ENCODE measurements around the gene FCRL6.

The FCRL6 gene

GRCh38 chr1:159851407-159851806, 49.2 kb downstream of the FCRL6 start:
- no peak overlapping the region for H3K27ac ChIP-seq (ENCODE audit: low read length)
- no peaks in the 10 kb centered on the region for H3K27me3 ChIP-seq (ENCODE audit: control insufficient read depth in 1 of 2, insufficient read depth in 2 of 2, low read length in 2 of 2)
- H3K4me3 ChIP-seq (ENCODE audit: low read length in 2 of 2) = no peak overlapping the region
- no peak overlapping the region for H3K9ac ChIP-seq (ENCODE audit: low read length in 2 of 2)
- no peaks in the 10 kb centered on the region for H3K36me3 ChIP-seq (ENCODE audit: control insufficient read depth in 2 of 2, insufficient read depth in 2 of 2, low read length in 2 of 2)
- H3K9me3 ChIP-seq (ENCODE audit: control insufficient read depth in 2 of 2, low read length in 2 of 2) = no peaks in the 10 kb centered on the region
- peaks cover 8% of the 10 kb centered on the region for H3K4me1 ChIP-seq (ENCODE audit: control insufficient read depth, insufficient read depth, low read length)

DNA sequence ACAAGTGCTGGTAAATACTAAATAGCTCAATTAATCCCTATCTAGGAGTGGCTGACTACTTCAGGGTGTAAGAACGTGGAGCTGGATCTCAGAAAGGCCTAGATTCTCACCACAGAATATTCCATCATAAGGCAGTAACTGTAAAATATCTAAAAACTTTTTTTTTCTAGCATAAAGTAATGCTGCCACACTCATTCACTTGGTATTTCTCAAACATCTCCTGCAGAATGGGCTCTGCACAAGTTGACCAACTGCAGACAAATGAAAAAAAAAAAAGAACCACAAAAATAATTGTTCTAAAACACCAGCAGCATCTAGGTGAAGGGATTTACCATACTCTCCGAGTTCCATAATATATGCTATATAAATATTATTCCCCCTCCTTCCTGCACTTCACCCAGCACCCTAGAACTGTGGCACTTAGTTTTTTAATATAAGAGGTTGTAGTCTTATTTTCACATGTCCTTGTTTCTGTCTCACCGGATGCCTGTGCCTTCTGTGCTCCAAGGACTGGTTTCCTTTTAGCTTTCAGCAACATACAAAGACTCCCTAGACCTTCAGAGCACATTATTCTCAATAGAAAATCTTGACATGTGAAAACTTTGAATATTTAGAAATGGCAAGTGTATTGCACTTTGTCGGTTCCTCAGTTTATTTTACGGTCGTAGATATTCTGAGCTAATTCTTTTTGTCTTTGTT, 51.4 kb downstream of the FCRL6 start:
- no peaks in the 10 kb centered on the region for H3K27me3 ChIP-seq (ENCODE audit: control insufficient read depth in 1 of 2, insufficient read depth in 2 of 2, low read length in 2 of 2)
- H3K9ac ChIP-seq (ENCODE audit: low read length in 2 of 2) = peak overlapping the region; percentile 78 to 84
- H3K27ac ChIP-seq (ENCODE audit: low read length) = peak overlapping the region; percentile 84

GRCh38 chr1:159854116-159854692, 52.0 kb downstream of the FCRL6 start:
- Histone ChIP-seq H3K4me3 (ENCODE audit: low read length in 2 of 2) (peak overlapping the region; percentile 68 to 83), H3K36me3 (ENCODE audit: control insufficient read depth in 2 of 2, insufficient read depth in 2 of 2, low read length in 2 of 2) (peaks cover 0 to 3% of the 10 kb centered on the region in 2 donors), H3K9ac (ENCODE audit: low read length in 2 of 2) (peak overlapping the region; percentile 78 to 84)

More for the DNA sequence above, 51.4 kb downstream of the FCRL6 start:
- H3K9me3 ChIP-seq (ENCODE audit: control insufficient read depth in 2 of 2, low read length in 2 of 2) = no peaks in the 10 kb centered on the region
- H3K36me3 ChIP-seq (ENCODE audit: control insufficient read depth in 2 of 2, insufficient read depth in 2 of 2, low read length in 2 of 2) = peaks cover 0 to under 1% of the 10 kb centered on the region in 2 donors
- peak overlapping the region; percentile 68 to 83 for H3K4me3 ChIP-seq (ENCODE audit: low read length in 2 of 2)
- peaks cover 8% of the 10 kb centered on the region for H3K4me1 ChIP-seq (ENCODE audit: control insufficient read depth, insufficient read depth, low read length)

GRCh38 chr1:159854693-159855192, 52.6 kb downstream of the FCRL6 start:
- peak overlapping the region; percentile 78 to 84 for H3K9ac ChIP-seq (ENCODE audit: low read length in 2 of 2)
- no peaks in the 10 kb centered on the region for H3K27me3 ChIP-seq (ENCODE audit: control insufficient read depth in 1 of 2, insufficient read depth in 2 of 2, low read length in 2 of 2)
- H3K4me1 ChIP-seq (ENCODE audit: control insufficient read depth, insufficient read depth, low read length) = peaks cover 8% of the 10 kb centered on the region
- H3K4me3 ChIP-seq (ENCODE audit: low read length in 2 of 2) = peak overlapping the region; percentile 68 to 83
- H3K9me3 ChIP-seq (ENCODE audit: control insufficient read depth in 2 of 2, low read length in 2 of 2) = no peaks in the 10 kb centered on the region
- peaks cover 0 to 3% of the 10 kb centered on the region in 2 donors for H3K36me3 ChIP-seq (ENCODE audit: control insufficient read depth in 2 of 2, insufficient read depth in 2 of 2, low read length in 2 of 2)
- H3K27ac ChIP-seq (ENCODE audit: low read length) = peak overlapping the region; percentile 84

More at GRCh38 chr1:159854116-159854692, 52.0 kb downstream of the FCRL6 start:
- Histone ChIP-seq H3K4me1 (ENCODE audit: control insufficient read depth, insufficient read depth, low read length) (peaks cover 8% of the 10 kb centered on the region), H3K9me3 (ENCODE audit: control insufficient read depth in 2 of 2, low read length in 2 of 2) (no peaks in the 10 kb centered on the region), H3K27ac (ENCODE audit: low read length) (peak overlapping the region; percentile 84), H3K27me3 (ENCODE audit: control insufficient read depth in 1 of 2, insufficient read depth in 2 of 2, low read length in 2 of 2) (no peaks in the 10 kb centered on the region)

- Histone ChIP-seq H3K27me3 (ENCODE audit: control insufficient read depth in 1 of 2, insufficient read depth in 2 of 2, low read length in 2 of 2) (no peaks in the 10 kb centered on the region), H3K9me3 (ENCODE audit: control insufficient read depth in 2 of 2, low read length in 2 of 2) (no peaks in the 10 kb centered on the region), H3K4me3 (ENCODE audit: low read length in 2 of 2) (peak overlapping the region in 1 of 2 donors; percentile 83), H3K9ac (ENCODE audit: low read length in 2 of 2) (no peak overlapping the region), H3K36me3 (ENCODE audit: control insufficient read depth in 2 of 2, insufficient read depth in 2 of 2, low read length in 2 of 2) (peaks cover 0 to 3% of the 10 kb centered on the region in 2 donors), H3K4me1 (ENCODE audit: control insufficient read depth, insufficient read depth, low read length) (peaks cover 8% of the 10 kb centered on the region), H3K27ac (ENCODE audit: low read length) (no peak overlapping the region)
Observed at GRCh38 chr1:159855709-159856108, 53.5 kb downstream of the FCRL6 start.

- Histone ChIP-seq H3K4me3 (ENCODE audit: low read length in 2 of 2) (no peak overlapping the region), H3K27me3 (ENCODE audit: control insufficient read depth in 1 of 2, insufficient read depth in 2 of 2, low read length in 2 of 2) (no peaks in the 10 kb centered on the region), H3K9me3 (ENCODE audit: control insufficient read depth in 2 of 2, low read length in 2 of 2) (no peaks in the 10 kb centered on the region), H3K9ac (ENCODE audit: low read length in 2 of 2) (no peak overlapping the region), H3K27ac (ENCODE audit: low read length) (no peak overlapping the region), H3K4me1 (ENCODE audit: control insufficient read depth, insufficient read depth, low read length) (peaks cover 8% of the 10 kb centered on the region), H3K36me3 (ENCODE audit: control insufficient read depth in 2 of 2, insufficient read depth in 2 of 2, low read length in 2 of 2) (peaks cover 0 to 3% of the 10 kb centered on the region in 2 donors)
Observed at GRCh38 chr1:159856576-159856975, 54.4 kb downstream of the FCRL6 start.

GRCh38 chr1:159857889-159858288, 55.7 kb downstream of the FCRL6 start:
- no peaks in the 10 kb centered on the region for H3K27me3 ChIP-seq (ENCODE audit: control insufficient read depth in 1 of 2, insufficient read depth in 2 of 2, low read length in 2 of 2)
- no peak overlapping the region for H3K4me3 ChIP-seq (ENCODE audit: low read length in 2 of 2)
- no peak overlapping the region for H3K27ac ChIP-seq (ENCODE audit: low read length)
- H3K9ac ChIP-seq (ENCODE audit: low read length in 2 of 2) = no peak overlapping the region
- H3K4me1 ChIP-seq (ENCODE audit: control insufficient read depth, insufficient read depth, low read length) = peaks cover 8% of the 10 kb centered on the region
- H3K36me3 ChIP-seq (ENCODE audit: control insufficient read depth in 2 of 2, insufficient read depth in 2 of 2, low read length in 2 of 2) = peaks cover 0 to 3% of the 10 kb centered on the region in 2 donors
- no peaks in the 10 kb centered on the region for H3K9me3 ChIP-seq (ENCODE audit: control insufficient read depth in 2 of 2, low read length in 2 of 2)

DNA sequence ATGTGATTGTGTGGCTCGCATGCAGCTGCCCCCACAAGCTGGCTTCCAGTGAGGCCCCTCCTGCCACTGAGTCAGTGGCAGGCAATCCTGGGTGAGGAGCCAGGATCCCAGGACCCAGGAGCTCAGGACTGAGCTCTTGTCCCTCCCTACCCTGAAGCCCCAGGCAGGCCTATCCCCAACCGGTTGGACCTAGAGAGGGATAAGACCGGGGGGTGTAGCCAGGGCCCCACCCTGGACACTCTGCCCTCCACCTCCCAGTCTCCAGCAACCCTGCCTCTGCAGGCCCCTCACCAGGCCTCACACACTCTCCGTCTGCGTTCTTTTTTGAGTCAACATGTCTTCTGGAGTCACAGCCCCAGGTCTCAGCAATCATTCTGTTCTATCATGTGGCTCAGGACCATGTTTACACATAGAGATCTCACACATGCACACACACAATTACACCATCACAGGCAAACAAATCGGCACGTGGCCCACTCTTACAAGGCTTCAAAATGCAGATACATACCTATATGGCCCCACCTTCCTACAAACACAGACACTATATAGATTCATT, 57.7 kb downstream of the FCRL6 start:
- no peak overlapping the region for H3K9ac ChIP-seq (ENCODE audit: low read length in 2 of 2)
- H3K4me3 ChIP-seq (ENCODE audit: low read length in 2 of 2) = no peak overlapping the region
- no peaks in the 10 kb centered on the region for H3K9me3 ChIP-seq (ENCODE audit: control insufficient read depth in 2 of 2, low read length in 2 of 2)
- no peaks in the 10 kb centered on the region for H3K27me3 ChIP-seq (ENCODE audit: control insufficient read depth in 1 of 2, insufficient read depth in 2 of 2, low read length in 2 of 2)
- peaks cover 0 to 3% of the 10 kb centered on the region in 2 donors for H3K36me3 ChIP-seq (ENCODE audit: control insufficient read depth in 2 of 2, insufficient read depth in 2 of 2, low read length in 2 of 2)
- H3K27ac ChIP-seq (ENCODE audit: low read length) = no peak overlapping the region
- H3K4me1 ChIP-seq (ENCODE audit: control insufficient read depth, insufficient read depth, low read length) = peaks cover 7% of the 10 kb centered on the region

DNA sequence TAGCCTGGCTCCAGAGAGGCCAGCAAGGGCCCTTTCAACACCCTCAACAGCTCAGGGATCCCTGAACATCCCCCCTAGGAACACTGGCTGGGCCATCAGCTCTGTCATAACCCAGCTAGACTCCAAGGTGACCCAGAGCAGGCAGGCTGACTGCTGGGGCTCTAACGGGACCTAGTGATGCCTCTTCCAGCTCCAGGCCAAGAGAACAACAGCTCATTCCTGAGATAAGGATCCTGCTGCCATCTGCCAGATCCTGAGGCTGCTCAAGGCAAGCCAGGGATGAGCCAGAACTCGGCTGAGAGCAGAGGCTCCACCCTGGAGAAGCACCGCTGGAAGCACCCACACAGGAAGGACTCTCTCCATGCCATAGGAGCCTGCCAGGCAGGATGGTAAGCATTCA, 58.3 kb downstream of the FCRL6 start:
- Histone ChIP-seq H3K36me3 (ENCODE audit: control insufficient read depth in 2 of 2, insufficient read depth in 2 of 2, low read length in 2 of 2) (peaks cover 0 to 3% of the 10 kb centered on the region in 2 donors), H3K9me3 (ENCODE audit: control insufficient read depth in 2 of 2, low read length in 2 of 2) (no peaks in the 10 kb centered on the region), H3K4me3 (ENCODE audit: low read length in 2 of 2) (no peak overlapping the region), H3K27ac (ENCODE audit: low read length) (no peak overlapping the region), H3K4me1 (ENCODE audit: control insufficient read depth, insufficient read depth, low read length) (peaks cover under 1% of the 10 kb centered on the region), H3K27me3 (ENCODE audit: control insufficient read depth in 1 of 2, insufficient read depth in 2 of 2, low read length in 2 of 2) (no peaks in the 10 kb centered on the region), H3K9ac (ENCODE audit: low read length in 2 of 2) (no peak overlapping the region)

- Histone ChIP-seq H3K4me3 (ENCODE audit: low read length in 2 of 2) (no peak overlapping the region), H3K4me1 (ENCODE audit: control insufficient read depth, insufficient read depth, low read length) (no peaks in the 10 kb centered on the region), H3K27me3 (ENCODE audit: control insufficient read depth in 1 of 2, insufficient read depth in 2 of 2, low read length in 2 of 2) (no peaks in the 10 kb centered on the region), H3K9me3 (ENCODE audit: control insufficient read depth in 2 of 2, low read length in 2 of 2) (no peaks in the 10 kb centered on the region), H3K36me3 (ENCODE audit: control insufficient read depth in 2 of 2, insufficient read depth in 2 of 2, low read length in 2 of 2) (peaks cover 0 to 3% of the 10 kb centered on the region in 2 donors), H3K9ac (ENCODE audit: low read length in 2 of 2) (no peak overlapping the region), H3K27ac (ENCODE audit: low read length) (no peak overlapping the region)
Observed at GRCh38 chr1:159861218-159861617, 59.1 kb downstream of the FCRL6 start.
